ENCODE measurements around the gene IFNL2.
"Not testable (repeated sequence)": the region's sequence is repeated elsewhere in the genome, so short reads cannot be mapped to it uniquely, and the experiment has no call there.

The IFNL2 gene

DNA sequence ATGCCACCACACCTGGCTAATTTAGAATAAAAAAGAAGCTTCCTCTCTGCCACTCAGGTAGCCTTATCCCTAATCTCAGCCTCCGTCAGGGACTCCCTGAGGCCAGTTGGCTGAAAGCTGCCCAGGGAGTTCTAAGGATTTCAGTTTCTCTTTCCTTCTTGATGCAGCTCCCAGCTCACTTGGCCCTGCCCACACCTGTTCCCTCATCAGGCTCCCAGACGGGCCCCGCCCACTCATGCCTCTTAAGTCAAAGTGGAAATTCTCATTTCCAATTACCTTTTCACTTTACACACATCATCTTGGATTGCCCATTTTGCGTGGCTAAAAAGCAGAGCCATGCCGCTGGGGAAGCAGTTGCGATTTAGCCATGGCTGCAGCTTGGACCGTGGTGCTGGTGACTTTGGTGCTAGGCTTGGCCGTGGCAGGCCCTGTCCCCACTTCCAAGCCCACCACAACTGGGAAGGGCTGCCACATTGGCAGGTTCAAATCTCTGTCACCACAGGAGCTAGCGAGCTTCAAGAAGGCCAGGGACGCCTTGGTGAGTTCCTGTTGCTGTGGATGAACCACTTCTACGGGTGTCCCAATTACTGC is 28.0 kb downstream of the IFNL2 start, which contains the start of gene IFNL1:
TSS of gene IFNL1 (plus strand) at position 353 of the 591 bp plus-strand sequence. CDS start at position 368, 15 bp downstream.
- DNase-seq (ENCODE audit: low read depth in 3 of 3, low spot score in 1 of 3), result no peak

DNA sequence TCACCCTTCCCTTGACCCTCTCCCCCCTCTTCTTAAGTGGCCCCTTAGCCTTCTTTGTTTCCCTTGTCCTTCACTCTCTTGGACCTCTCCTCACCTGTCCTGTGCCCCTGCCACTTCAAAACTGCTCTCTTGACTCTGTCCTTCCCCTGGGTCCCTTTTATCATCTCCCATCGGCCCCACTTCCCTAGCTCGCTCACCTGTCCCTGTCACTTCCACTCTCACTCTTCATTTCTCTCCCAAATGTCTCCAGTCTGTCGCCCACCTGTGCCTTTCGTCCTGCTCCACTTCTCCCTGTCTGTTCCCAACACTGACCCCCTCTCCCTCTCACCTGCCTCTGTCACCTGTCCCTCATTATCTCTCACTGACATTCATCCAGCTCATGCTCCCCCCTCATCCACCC is 28.7 kb downstream of the IFNL2 start:
- no peak for DNase-seq (ENCODE audit: low read depth in 3 of 3, low spot score in 1 of 3)

DNA sequence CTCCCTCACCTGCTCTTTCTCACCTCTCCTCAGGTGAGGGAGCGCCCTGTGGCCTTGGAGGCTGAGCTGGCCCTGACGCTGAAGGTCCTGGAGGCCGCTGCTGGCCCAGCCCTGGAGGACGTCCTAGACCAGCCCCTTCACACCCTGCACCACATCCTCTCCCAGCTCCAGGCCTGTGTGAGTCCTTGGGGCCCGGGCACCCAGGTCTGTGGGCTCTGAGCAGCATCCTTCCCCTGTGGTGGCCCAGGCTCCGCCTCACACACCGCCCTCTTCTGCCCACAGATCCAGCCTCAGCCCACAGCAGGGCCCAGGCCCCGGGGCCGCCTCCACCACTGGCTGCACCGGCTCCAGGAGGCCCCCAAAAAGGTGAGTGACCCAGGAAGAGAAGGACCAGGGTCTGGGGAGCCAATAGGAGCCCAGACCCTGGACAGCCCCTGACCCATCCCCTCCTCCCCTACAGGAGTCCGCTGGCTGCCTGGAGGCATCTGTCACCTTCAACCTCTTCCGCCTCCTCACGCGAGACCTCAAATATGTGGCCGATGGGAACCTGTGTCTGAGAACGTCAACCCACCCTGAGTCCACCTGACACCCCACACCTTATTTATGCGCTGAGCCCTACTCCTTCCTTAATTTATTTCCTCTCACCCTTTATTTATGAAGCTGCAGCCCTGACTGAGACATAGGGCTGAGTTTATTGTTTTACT is 29.9 kb downstream of the IFNL2 start:
- peak in 1 of 3 donors; percentile 15 for DNase-seq (ENCODE audit: low read depth in 3 of 3, low spot score in 1 of 3)

DNA sequence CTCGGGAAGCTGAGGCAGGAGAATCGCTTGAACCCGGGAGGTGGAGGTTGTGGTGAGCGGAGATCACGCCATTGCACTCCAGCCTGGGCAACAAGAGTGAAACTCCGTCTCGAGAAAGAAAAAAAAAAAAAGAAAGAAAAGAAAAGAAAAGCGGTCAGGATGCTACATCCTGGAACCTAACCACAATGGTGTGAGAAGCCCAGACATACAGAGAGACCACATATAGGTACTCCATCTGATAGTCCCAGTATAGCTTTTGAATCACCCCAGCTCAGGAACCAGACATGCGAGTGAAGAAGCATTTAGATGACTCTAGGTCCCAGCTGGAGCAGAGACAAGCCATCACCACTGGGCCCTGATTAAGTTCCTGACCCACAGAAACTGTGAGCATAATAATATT is 31.2 kb downstream of the IFNL2 start:
- DNase-seq (ENCODE audit: low read depth in 3 of 3, low spot score in 1 of 3), result no peak

GRCh38 chr19:39299832-39300231 is 31.6 kb downstream of the IFNL2 start:
- no peak for DNase-seq (ENCODE audit: low read depth in 3 of 3, low spot score in 1 of 3)

DNA sequence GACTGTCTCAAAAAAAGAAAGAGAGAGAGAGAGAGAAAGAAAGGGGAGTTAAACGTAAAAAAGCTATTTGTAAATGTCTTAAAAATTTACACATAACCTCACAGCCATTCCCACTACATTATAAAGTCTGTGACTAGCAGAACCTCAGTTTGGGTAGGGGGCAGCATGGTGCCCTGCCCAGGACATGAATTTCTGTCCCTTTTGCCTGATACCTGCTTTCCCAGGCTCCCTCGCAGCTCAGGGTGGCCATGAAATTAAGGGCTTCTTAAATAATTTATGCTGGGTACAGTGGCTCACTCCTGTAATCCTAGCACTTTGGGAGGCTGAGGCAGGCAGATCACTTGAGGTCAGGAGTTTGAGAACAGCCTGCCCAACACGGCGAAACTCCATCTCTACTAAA is 32.8 kb downstream of the IFNL2 start:
- no peak for DNase-seq (ENCODE audit: low read depth in 3 of 3, low spot score in 1 of 3)

- no peak for DNase-seq (ENCODE audit: low read depth in 3 of 3, low spot score in 1 of 3)
These were observed 33.4 kb downstream of the IFNL2 start for GRCh38 chr19:39301562-39301961.

DNA sequence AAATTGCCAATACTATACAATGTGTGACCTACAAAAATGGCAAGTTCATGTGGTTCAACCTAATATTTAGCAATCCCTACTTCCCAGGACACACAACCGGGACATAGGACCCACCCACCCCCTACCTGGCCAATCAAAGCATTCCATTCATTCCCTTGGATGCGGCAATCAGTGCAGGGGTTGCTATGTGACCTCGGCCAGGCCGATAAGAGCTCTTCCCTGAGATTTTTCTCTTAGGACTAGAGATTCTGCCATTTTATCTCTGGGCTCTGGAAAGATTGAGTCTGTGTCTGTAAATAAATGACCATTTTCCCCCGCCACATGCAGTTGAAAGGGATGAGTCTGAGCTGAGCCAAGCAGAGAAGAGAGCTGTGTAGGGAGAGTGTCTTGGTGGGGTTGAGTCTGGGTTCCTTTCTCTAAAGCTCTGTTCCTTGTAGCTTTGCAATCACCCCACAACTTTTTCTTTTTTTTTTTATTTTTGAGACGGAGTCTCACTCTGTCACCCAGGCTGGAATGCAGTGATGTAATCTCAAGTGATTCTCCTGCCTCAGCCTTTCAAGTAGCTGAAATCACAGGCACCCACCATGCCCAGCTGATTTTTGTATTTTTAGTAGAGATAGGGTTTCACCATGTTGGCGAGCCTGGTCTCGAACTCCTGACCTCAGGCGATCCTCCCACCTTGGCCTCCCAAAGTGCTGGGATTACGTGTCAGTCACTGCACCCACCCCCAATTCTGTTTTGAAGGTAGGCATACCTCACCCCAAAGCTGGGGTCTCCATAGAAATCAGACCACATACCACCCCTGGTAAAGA is 35.4 kb downstream of the IFNL2 start:
- no peak for DNase-seq (ENCODE audit: low read depth in 3 of 3, low spot score in 1 of 3)

DNA sequence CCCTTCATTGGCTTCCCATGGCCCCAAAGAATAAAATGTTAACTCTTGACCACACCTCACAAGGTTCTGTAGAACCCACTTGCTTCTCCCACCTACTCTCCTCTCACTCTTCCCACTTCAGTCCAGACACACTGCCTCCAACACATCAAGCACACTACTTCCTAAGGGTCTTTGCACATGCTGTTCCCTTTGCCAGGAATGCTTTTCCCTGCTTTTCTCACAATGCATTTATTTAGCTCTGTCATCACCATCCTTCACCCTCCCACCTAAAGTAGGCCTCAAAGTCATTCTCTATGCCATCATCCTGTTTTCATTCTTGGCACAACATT is 36.0 kb downstream of the IFNL2 start:
- no peak for DNase-seq (ENCODE audit: low read depth in 3 of 3, low spot score in 1 of 3)

- no peak for DNase-seq (ENCODE audit: low read depth in 3 of 3, low spot score in 1 of 3)
These were observed 36.7 kb downstream of the IFNL2 start for GRCh38 chr19:39304701-39305571.

- no peak for DNase-seq (ENCODE audit: low read depth in 3 of 3, low spot score in 1 of 3)
These were observed 37.9 kb downstream of the IFNL2 start for GRCh38 chr19:39306075-39306474.

- no peak for DNase-seq (ENCODE audit: low read depth in 3 of 3, low spot score in 1 of 3)
These were observed 39.0 kb downstream of the IFNL2 start for GRCh38 chr19:39307046-39307821.

- no peak for DNase-seq (ENCODE audit: low read depth in 3 of 3, low spot score in 1 of 3)
These were observed 39.8 kb downstream of the IFNL2 start for GRCh38 chr19:39307822-39308530.

DNA sequence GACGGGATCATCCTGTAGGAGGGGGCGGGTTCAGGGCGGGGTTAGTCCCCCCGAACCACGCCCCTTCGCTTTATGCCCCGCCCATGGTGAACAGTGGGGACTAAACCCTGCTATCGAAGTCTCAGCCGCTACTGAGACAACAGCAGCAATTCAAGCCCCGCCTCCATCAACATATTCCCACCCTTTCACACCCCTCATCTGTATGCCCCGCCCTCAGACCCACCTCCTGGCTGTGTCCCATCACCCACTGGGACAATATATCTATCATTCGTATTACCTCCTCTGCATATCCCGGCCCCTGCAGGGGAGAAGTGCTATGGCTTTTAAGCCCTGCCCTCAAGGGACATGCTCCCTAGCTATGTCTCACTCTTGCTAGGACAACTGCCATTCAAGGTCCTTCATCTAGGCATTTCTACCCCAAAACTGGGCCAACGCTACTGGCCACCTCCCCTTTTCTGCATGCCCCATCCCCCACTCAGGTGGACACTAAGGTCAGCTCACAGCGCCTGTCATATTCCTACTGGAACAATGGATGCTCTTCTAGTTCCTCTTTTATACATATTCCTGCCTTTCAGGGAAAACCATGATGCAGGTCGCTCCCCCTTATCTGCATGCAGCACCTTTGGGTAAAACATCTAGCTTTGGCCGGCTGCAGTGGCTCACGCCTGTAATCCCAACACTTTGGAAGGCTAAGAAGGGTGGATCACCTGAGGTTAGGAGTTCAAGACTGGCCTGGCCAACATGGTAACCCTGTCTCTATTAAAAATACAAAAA is 40.5 kb downstream of the IFNL2 start:
- DNase-seq (ENCODE audit: low read depth in 3 of 3, low spot score in 1 of 3), result no peak

DNA sequence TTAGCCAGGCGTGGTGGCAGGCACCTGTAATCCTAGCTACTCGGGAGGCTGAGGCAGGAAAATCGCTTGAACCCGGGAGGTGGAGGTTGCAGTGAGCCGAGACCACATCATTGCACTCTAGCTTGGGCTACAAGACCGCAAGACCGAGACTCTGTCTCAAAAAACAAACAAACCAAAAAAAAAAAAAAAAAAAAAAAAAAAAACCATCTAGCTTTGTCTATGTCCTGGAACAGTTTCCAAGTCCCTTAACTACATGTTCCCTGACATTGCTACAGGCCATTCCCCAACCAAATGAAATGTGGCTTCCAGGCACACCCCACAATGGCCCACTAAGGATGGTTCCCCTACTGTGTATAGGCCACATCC is 41.1 kb downstream of the IFNL2 start:
- not testable (repeated sequence) for DNase-seq (ENCODE audit: low read depth in 3 of 3, low spot score in 1 of 3)

GRCh38 chr19:39310558-39311311 is 42.5 kb downstream of the IFNL2 start:
- no peak for DNase-seq (ENCODE audit: low read depth in 3 of 3, low spot score in 1 of 3)

DNA sequence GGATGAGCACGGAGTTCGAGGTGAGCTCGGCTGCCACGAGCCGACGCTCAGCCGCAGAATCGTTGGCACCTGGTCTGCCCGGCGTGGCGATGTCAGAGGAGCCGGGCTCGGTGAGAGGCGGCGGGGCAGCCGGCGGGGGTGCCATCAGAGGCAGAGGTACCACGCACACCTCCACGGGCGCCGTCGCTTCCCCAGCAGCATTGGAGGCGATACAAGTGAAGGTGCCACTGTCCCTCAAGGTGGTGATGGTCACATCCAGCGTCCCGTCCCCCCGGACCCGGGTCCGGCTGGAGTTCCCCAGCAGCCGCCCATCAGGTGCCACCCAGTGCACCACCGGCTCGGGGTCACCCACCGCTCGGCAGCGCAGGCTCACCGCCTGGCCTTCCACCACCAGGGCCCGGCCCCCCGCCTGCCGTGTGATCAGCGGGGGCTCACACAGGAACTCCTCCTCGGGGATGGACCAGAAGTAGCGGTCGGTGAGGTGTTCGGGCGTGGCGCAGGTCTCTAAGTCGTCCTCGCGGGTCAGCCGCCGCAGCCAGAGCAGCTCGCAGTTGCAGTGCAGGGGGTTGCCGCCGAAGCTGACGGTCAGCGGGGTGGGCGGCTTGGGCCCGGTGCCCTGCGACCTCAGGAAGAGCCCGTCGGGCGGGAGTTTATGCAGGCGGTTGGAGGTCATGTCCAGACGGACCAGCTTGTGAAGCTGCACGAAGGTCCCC is 46.0 kb downstream of the IFNL2 start:
- DNase-seq (ENCODE audit: low read depth in 3 of 3, low spot score in 1 of 3), result no peak

GRCh38 chr19:39315933-39316332 is 47.7 kb downstream of the IFNL2 start:
- DNase-seq (ENCODE audit: low read depth in 3 of 3, low spot score in 1 of 3), result no peak

All from stimulated activated CD4-positive, alpha-beta T cell treated with anti-CD3 and anti-CD28 coated beads, TNF-alpha, amount 100 ng/mL, for 1 hour (primary cell).